Stimulated activated CD4-positive, alpha-beta T cell treated with anti-CD3 and anti-CD28 coated beads, Interleukin-1b, Interleukin-23, amount 100 ng/mL, for 48 hours (primary cell): ENCODE results near the gene GON4L.
"Not testable (repeated sequence)": the region's sequence is repeated elsewhere in the genome, so short reads cannot be mapped to it uniquely, and the experiment has no call there.

Experiments used
- DNase-seq: peaks from one replicate; pipeline ENCODE4 v3.0.0-alpha.2; 2020

GON4L gene

GRCh38 chr1:155812878-155813277, 44.1 kb downstream of the GON4L start:
- DNase-seq, result no peak

GRCh38 chr1:155809088-155809487, 47.9 kb downstream of the GON4L start:
- DNase-seq, result no peak

- DNase-seq, result no peak
Measured at GRCh38 chr1:155801149-155801548, 55.9 kb downstream of the GON4L start.

GRCh38 chr1:155795618-155796017, 61.4 kb downstream of the GON4L start:
- not testable (repeated sequence) for DNase-seq

- no peak for DNase-seq
Measured at GRCh38 chr1:155794605-155795245, 62.3 kb downstream of the GON4L start.

GRCh38 chr1:155793213-155793612, 63.8 kb downstream of the GON4L start:
- no peak for DNase-seq

GRCh38 chr1:155777582-155777981, 79.4 kb downstream of the GON4L start:
- no peak for DNase-seq

GRCh38 chr1:155776414-155776813, 80.6 kb downstream of the GON4L start:
- DNase-seq, result no peak

- DNase-seq, result no peak
Measured at GRCh38 chr1:155773221-155773620, 83.8 kb downstream of the GON4L start.

GRCh38 chr1:155769257-155769656, 87.8 kb downstream of the GON4L start:
- no peak for DNase-seq

GRCh38 chr1:155767399-155767989, 89.5 kb downstream of the GON4L start:
- DNase-seq, result not testable (repeated sequence)

- not testable (repeated sequence) for DNase-seq
Measured at GRCh38 chr1:155763989-155764388, 93.0 kb downstream of the GON4L start.

GRCh38 chr1:155763090-155763815, 93.8 kb downstream of the GON4L start:
- DNase-seq, result not testable (repeated sequence)

GRCh38 chr1:155761736-155762405, 95.1 kb downstream of the GON4L start:
- DNase-seq, result no peak

- DNase-seq, result no peak
Measured at GRCh38 chr1:155760751-155761475, 96.1 kb downstream of the GON4L start.

GRCh38 chr1:155759966-155760630, 96.9 kb downstream of the GON4L start:
- DNase-seq, result no peak

- DNase-seq, result not testable (repeated sequence)
Measured at GRCh38 chr1:155759017-155759416, 98.0 kb downstream of the GON4L start.

- DNase-seq, result not testable (repeated sequence)
Measured at GRCh38 chr1:155748141-155748540, 108.9 kb downstream of the GON4L start.

- DNase-seq, result not testable (repeated sequence)
Measured at GRCh38 chr1:155747586-155747985, 109.4 kb downstream of the GON4L start.

GRCh38 chr1:155745284-155746228, 111.5 kb downstream of the GON4L start:
- DNase-seq, result peak; percentile 99

- DNase-seq, result no peak
Measured at GRCh38 chr1:155744711-155745283, 112.2 kb downstream of the GON4L start.
